GM18511 (cell line): ENCODE data around the gene PAWR.
A peak's percentile ranks its signal among the peaks of the same experiment; 100 is the strongest.
"Not testable (repeated sequence)": the region's sequence is repeated elsewhere in the genome, so short reads cannot be mapped to it uniquely, and the experiment has no call there.

ENCODE experiments used
- ATAC-seq: cut with Tn5 transposase; IDR thresholded peaks from one replicate; pipeline ENCODE4 v1.9.1; 2021; ENCODE audit warnings: mild to moderate bottlenecking, moderate library complexity; ENCODE audit not compliant: unreplicated experiment

Gene PAWR

DNA sequence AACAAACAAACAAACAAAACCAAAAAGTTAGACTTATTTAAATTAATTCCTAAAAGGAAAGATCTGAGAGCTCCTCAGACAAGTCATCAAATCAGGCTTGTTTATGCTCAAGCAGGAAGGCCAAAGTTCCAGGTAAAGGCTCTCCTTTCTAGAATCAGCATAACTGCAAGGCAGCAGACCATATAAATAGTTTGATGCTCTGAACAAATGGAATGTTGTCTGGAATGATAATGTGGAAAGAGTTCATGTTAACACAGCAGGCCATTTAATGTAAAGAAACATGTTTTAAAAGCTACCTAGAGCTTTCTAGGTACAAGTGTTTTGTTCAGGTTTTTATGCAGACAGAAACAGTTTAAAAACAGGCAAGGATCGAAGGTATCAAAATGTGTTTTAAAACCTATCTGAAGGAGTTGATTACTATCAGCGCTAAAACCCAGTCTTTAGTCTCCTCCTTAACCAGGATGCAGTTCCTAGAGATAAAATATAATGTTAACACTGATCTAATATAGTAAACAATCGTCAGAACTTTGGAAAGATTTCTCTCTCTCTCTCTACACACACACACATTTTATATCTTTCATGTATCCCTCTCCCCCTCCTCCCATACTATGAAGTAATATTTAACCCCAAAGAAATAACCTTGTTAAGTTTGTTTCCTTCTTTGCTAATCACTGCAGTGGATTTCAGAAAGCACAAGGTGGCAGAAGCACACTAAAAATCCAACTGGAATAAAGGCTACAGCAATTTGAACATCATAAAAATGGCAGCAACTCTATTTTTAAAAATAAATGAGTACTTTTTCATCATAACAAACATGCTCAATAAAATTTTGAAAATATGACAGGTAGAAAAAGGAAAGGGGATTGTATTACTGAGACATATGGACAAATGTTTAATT lies 135.5 kb downstream of the PAWR start:
- ATAC-seq, result no peak

DNA sequence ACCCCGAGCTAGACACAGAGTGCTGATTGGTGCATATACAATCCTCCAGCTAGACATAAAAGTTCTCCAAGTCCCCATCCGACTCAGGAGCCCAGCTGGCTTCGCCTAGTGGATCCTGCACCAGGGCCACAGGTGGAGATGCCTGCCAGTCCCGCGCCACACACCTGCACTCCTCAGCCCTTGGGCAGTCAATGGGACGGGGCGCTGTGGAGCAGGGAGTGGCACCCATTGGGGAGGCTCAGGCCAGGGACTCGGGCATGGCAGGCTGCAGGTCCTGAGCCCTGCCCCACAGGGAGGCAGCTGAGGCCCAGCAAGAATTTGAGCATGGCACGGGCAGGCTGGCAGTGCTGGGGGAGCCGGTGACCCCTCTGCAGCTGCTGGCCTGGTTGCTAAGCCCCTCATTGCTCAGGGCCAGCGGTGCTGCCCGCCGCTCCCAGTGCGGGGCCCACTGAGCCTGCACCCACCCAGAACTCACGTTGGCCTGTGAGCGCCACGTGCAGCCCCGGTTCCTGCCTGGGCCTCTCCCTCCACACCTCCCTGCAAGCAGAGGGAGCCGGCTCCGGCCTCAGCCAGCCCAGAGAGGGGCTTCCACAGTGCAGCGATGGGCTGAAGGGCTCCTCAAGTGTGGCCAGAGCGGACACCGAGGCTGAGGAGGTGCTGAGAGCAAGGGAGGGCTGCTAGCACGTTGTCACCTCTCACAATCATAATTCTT lies 136.7 kb downstream of the PAWR start:
- ATAC-seq, result no peak

DNA sequence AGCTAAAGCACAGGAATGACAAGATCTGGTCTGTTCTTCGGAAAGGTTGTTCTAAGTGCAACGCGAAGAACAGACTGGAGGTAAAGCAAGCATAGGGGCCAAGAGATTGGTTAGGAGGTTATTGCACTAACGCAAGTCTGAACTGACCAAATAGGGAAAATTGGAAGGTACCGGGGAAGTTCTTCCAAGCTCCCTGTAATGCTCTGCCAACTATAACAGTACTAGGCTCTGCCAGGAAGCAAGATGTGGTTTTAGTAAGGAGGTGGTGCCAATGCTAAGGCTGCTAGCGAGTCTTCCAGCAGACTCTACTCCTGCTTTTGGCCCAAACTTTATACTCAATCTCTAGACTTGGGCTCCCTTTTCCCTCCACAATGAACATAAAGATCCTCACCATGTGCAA lies 138.6 kb downstream of the PAWR start:
- no peak for ATAC-seq

DNA sequence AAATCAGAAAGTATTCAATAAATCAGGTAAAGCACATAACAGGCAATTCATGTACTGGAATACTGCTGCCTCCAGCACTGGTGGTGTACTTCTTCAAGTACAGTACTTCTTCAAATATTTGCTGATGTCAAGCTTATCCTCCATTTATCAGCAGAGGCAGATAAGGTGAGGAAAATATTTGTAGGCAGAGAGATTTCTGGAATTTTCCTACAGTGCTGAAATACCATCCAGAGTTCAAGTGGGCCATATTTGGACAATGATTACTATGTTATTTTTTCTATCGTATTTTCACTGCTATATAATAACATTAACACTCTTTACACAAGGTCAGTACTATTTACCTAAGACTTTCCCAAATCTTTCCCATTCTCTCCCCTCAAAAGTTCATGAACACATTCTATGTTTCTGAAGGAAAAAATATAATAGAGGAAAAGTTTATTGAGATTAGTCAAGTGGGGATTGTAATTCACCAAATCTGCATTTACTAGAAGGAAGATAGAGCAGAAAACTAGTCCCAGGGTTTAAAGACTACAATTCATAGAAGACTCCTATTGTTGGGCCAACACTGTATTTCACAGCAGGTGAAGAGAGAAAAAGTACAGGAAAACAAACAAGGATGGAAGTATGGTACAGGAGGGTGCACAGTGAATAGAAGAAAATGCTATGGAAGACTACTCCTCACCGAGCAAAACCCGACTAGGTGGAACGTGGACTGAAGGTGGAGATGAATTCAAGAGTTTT lies 141.1 kb downstream of the PAWR start:
- ATAC-seq, result no peak

DNA sequence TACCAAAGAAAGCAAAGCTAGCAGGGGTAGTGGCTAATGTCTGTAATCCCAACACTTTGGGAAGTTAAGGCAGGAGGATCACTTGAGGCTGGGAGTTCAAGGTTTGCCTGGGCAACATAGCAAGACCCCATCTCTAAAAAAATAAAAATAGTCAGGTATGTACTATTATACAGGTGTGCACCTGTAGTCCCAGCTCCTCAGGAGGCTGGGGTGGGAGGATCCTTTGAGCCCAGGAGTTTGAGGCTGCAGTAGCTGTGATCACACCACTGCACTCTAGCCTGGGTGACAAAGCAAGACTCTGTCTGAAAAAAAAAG lies 142.2 kb downstream of the PAWR start:
- no peak for ATAC-seq

DNA sequence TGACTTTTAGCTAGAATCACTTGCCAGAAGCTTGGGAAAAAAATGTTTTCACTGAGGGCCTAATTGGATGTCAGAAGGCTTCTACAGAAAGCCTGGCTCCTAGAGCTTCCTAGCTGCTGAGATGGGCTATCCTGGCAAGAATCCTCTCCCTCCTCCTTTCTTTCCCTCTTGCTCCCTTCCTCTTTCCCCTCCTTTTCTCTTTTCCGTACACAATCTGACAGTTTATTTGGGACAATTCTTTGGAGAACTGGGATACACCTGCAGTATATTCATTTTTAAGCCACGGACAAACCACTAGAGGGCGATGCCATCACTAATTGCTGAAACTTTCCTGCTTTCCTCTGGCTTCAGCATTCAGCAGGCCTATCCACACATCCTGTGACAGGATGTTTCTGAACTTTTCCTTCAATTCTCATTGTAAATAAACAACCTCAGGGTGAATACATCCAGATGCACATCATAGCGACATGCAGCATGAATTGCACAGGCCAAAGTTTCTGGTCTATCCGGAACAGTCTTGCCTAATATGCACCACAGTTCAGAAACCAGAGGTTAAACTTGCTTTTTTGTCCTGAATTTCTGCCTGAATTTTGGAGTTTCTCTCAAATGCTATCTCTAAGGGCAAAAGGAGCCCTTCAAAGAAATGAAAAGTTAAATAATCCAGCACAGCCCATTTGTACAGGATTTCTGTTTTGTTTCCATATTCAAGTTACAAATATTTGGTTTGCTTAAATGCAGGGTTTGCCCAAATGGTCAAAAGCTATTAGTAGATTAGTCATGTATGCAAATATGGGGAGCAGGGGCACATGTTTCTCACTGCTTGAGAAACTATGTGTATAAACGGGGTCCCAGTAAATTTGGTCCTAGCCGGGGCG lies 142.8 kb downstream of the PAWR start:
- peak; percentile 81 for ATAC-seq

DNA sequence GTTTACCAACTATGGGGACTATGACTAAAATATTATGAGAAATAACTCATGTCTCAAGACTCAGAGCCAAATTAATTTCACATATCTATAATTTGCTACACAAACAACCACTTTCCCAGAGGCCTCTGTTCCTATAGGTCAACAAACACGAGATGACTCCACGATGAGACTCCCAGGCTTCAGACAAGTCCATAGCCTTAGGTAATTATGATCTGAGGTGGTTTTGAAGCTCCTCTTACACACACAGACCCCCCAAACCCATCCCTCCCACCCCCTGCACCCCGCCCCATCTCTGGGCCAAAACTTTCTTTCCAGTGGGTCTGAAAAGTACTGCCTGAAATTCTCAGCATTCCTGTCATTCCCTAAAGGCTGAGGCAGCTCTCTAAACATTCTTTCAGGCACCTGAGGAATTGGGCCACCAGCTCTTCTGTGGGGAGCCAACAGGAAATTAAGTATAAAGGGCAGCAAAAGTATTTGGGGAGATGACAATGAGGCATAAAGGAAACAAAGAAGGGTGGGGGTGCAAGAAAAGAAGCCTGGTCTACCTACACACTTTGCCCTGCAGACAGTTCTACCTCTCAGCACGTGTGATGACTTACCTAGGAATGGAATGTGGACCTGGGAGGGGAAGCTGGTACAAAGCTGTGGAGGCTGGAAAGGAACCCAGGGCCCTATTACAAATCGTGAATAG lies 143.6 kb downstream of the PAWR start:
- ATAC-seq, result peak; percentile 22

DNA sequence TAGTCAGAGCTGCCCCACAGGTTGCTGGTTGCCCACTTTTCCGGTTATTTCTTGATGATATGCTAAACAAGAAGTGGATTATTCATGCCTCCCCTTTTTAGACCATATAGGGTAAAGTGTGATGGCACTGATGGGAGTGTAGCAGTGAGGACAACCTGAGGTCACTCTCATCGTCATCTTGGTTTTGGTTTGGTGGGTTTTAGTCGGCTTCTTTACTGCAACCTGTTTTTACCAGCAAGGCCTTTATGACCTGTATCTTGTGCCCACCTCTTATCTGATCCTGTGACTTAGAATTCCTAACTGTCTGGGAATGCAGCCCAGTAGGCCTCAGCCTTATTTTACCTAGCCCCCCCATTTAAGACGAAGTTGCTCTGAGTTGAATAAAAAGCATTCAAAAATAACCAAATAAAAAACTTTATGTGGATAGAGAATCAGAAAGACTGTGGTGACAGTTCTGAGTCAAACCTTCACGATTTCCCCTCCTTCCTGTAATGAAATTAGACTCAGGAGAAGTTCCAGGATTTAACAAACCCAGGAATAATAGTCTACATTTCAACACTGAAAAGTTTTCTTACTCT lies 144.2 kb downstream of the PAWR start:
- no peak for ATAC-seq

DNA sequence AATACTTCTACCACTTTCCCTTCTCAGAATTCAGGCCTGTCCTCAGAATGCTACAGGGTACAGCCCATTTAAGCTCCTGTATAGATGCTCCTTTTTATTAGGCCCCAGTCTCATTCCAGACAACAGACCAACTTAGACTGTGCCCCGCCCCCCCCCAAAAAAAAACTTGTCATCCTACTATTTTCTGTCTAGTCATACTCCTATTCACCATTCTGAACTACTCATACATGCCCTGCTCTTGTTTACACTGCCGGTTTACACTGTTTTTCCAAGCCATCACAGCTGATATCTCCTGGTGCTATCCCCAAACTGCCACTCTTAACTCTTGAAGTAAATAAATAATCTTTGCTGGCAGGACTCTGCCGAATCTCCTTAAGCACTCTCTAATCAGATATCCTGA lies 146.3 kb downstream of the PAWR start:
- ATAC-seq, result not testable (repeated sequence)

DNA sequence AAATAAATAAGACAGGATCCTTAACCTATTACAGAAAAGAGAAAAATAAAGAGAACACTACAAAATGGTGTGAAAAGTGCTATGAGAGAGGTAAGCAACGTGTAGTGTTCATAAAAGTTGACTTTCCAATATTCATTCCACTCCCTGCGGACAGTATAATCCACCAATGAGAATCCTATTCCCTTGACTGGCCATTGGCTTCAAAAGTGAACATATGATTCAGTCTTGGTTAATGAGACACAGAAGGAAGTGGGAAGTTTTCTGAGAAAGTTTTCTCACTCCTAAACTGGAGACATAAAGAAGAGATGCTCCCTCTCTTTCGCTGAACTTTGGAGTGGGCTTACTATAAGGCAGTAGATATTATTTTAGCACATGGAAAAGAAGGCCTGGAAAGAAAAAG lies 153.1 kb downstream of the PAWR start:
- no peak for ATAC-seq

DNA sequence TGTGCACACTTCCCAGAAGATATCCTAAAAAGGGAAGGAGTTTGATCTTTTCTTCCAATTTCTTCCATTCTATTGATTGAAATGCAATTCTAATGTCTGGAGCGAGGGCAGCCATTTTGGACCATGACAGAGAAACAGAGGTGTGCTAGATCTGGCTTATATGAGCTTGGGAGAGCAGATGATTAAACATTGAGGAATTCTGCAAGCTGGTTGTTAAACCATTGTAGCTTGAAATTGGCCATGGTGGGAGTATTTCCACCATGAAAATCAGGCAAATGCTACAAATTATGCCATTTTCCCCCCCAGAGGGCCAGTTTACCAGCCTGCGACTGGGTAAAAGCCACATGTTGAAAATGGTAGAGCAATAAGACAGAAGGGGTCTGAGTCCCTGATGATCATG lies 155.0 kb downstream of the PAWR start:
- no peak for ATAC-seq
